ENCODE results near the gene FDXACB1. TPM values are rescaled to one million over a fixed set of nuclear protein-coding genes. Genes with fewer than 3 reads are reported as not detected.

The FDXACB1 gene
- total RNA-seq, result 1 to 10 TPM in 1 of 2 donors, under 1 TPM in 1; 0.90 to 2.0 TPM

- peak; percentile 99 for DNase-seq (ENCODE audit: low spot score)
- Histone ChIP-seq H3K4me3 (peak within 1 kb of the TSS; percentile 58 to 69), H3K27ac (peak within 1 kb of the TSS; percentile 94 to 95), H3K9me3 (no peaks in the 10 kb centered on the region), H3K27me3 (no peaks in the 10 kb centered on the region), H3K4me1 (peaks cover 0 to 14% of the 10 kb centered on the region in 2 donors), H3K36me3 (no peaks in the 10 kb centered on the region)
- TF ChIP-seq CTCF (IDR thresholded peaks at IDR 0.05), result peak; percentile 93 to 99
Observed at GRCh38 chr11:111878849-111879636, at the start of gene FDXACB1, which contains the start of gene CFAP68. FDXACB1 (minus strand) TSS chr11:111879165; CDS start chr11:111879132, 33 bp downstream. CFAP68 (plus strand) TSS chr11:111879541; CDS start chr11:111879561, 20 bp downstream.

DNA sequence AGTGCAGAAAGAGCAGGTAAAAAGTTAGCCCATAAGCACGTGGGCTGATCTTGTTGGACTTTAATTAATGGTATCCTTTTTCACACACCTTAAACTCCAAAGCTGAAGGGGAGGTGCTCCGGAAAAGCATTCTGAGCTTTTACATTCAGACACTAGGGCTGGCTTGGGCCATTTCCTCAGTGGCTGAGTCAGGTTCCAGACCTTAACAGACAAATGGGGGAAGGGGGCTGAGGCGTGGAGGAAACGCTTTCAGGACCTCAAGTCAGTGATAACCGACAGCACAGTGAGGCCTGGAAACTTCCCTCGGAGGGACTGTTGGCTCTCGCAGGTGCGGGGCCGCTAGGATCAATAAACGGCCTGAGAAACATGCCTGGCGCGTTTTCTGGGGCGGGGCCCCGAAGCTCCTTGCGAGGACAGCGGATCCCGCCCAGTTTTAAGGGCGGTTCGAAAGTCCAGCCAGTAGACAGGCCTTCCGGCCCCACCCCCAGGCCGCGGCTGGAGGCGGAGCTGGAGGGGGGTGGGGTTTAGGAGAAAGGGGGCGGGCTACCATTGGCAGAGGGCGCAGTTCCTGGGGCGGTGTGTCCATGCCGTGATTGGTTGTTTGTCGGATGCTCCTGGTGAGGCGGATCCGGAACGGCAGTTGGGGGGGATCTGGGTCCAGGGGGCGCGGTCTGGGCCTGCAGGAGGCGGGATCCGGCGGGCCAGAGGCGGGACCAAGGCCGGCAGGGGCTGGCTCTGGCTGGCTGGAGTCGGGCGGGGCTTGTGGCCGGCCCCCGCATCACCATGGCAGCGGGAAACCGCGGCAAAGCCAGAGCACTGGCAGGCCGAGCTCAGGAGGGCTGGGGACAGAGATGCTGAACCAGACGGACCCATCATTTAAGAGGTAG is 47.8 kb upstream of the FDXACB1 start:
- Histone ChIP-seq H3K27ac (peak overlapping the region; percentile 89 to 98), H3K36me3 (no peaks in the 10 kb centered on the region), H3K4me1 (peaks cover 0 to 50% of the 10 kb centered on the region in 2 donors), H3K4me3 (peak overlapping the region; percentile 34 to 49), H3K27me3 (no peaks in the 10 kb centered on the region), H3K9me3 (no peaks in the 10 kb centered on the region)
- DNase-seq (ENCODE audit: low spot score), result peak; percentile 96
- no peak for TF ChIP-seq CTCF (IDR thresholded peaks at IDR 0.05)

- H3K27ac ChIP-seq, result peak overlapping the region; percentile 92 to 98
- H3K4me3 ChIP-seq, result no peak overlapping the region
- peaks cover 0 to 58% of the 10 kb centered on the region in 2 donors for H3K4me1 ChIP-seq
Observed at GRCh38 chr11:111925953-111926352, 47.0 kb upstream of the FDXACB1 start.

DNA sequence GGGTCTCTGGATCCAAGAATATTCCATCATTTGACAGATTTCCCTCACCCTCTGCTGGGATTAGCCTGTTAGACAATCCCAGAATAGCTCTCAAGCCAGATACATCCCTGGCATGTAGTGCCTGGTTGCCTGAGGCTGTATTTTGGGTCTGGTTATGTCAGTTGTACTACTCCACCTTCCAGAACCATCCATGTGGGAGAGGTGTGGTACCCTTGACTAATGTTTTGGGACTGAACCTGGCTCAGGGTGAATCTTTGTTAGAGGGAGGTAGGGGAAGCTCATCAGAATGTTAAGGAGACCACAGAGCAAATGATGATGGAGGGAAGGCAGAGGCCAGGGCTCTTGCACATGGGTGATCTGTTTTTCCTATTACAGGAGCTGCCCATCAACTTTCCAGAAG is 45.0 kb upstream of the FDXACB1 start:
- DNase-seq (ENCODE audit: low spot score), result no peak

More at GRCh38 chr11:111925953-111926352, 47.0 kb upstream of the FDXACB1 start:
- Histone ChIP-seq H3K9me3 (no peaks in the 10 kb centered on the region), H3K36me3 (no peaks in the 10 kb centered on the region), H3K27me3 (no peaks in the 10 kb centered on the region)
- no peak for DNase-seq (ENCODE audit: low spot score)
- no peak for TF ChIP-seq CTCF (IDR thresholded peaks at IDR 0.05)

More for the DNA sequence above, 45.0 kb upstream of the FDXACB1 start:
- Histone ChIP-seq H3K27me3 (no peaks in the 10 kb centered on the region), H3K4me3 (no peak overlapping the region), H3K27ac (peak overlapping the region; percentile 92 to 98), H3K36me3 (no peaks in the 10 kb centered on the region), H3K4me1 (peaks cover 0 to 64% of the 10 kb centered on the region in 2 donors), H3K9me3 (no peaks in the 10 kb centered on the region)
- TF ChIP-seq CTCF (IDR thresholded peaks at IDR 0.05), result no peak

Data from right atrium auricular region (tissue), 2 donors.